Endothelial cell of umbilical vein (primary cell): ENCODE data around the gene SAP130.

Experiments used
- EZH2 ChIP-seq: IDR thresholded peaks from 2 replicates; pipeline ENCODE4 v1.6.1; 2012; ENCODE audit warnings: borderline replicate concordance, low read depth, mild to moderate bottlenecking, moderate library complexity, low read length, inconsistent platforms; ENCODE audit not compliant: severe bottlenecking
- TF ChIP-seq, protein P1 (sequence below), 2 donors: IDR thresholded peaks; 1 replicate in 1 of 2; 2 replicates in 1 of 2; pipeline ENCODE4 v1.5.1; 2011; ENCODE audit warnings: low read length in 2 of 2, mild to moderate bottlenecking in 2 of 2, moderate library complexity in 2 of 2, control low read depth in 1 of 2, inconsistent platforms in 1 of 2, low read depth in 1 of 2; ENCODE audit not compliant: insufficient read depth in 1 of 2; ENCODE audit errors: extremely low read depth in 1 of 2

DNA sequence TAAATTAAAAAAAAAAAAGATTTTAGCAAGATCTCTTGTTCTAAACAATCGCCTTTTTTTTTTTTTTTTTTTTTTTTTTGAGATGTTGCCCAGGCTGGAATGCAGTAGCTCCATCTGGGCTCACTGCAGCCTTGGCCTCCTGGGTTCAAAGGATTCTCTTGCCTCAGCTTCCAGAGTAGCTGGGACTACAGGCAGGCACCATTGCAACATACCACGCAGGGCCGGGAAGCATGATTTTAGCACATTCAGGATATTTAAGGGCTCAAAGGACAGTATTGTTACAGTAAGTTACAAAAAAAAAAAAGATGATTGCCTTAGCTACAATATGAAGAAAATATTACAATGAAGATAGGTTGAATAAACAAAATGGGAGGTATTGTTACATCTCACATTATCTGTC is 29.5 kb upstream of the SAP130 start:
- TF ChIP-seq, protein P1, sequence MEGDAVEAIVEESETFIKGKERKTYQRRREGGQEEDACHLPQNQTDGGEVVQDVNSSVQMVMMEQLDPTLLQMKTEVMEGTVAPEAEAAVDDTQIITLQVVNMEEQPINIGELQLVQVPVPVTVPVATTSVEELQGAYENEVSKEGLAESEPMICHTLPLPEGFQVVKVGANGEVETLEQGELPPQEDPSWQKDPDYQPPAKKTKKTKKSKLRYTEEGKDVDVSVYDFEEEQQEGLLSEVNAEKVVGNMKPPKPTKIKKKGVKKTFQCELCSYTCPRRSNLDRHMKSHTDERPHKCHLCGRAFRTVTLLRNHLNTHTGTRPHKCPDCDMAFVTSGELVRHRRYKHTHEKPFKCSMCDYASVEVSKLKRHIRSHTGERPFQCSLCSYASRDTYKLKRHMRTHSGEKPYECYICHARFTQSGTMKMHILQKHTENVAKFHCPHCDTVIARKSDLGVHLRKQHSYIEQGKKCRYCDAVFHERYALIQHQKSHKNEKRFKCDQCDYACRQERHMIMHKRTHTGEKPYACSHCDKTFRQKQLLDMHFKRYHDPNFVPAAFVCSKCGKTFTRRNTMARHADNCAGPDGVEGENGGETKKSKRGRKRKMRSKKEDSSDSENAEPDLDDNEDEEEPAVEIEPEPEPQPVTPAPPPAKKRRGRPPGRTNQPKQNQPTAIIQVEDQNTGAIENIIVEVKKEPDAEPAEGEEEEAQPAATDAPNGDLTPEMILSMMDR (IDR thresholded peaks at IDR 0.05; ENCODE audit: extremely low read depth in 1 of 2, insufficient read depth in 1 of 2, low read depth in 1 of 2, low read length in 2 of 2): no peak
- no peak for TF ChIP-seq EZH2
